ENCODE measurements around the gene RNF4.

Gene RNF4

GRCh38 chr4:2438822-2439718 is 29.8 kb upstream of the RNF4 start:
- no peak for DNase-seq

- DNase-seq = peak; percentile 49
Observed at GRCh38 chr4:2441393-2442174, 27.3 kb upstream of the RNF4 start.

- DNase-seq = no peak
Observed at GRCh38 chr4:2442175-2442993, 26.5 kb upstream of the RNF4 start.

GRCh38 chr4:2443061-2443730 is 25.7 kb upstream of the RNF4 start:
- no peak for DNase-seq

- no peak for DNase-seq
Observed at GRCh38 chr4:2443956-2444740, 24.8 kb upstream of the RNF4 start.

GRCh38 chr4:2445130-2445529 is 23.8 kb upstream of the RNF4 start:
- DNase-seq = no peak

GRCh38 chr4:2445571-2445970 is 23.3 kb upstream of the RNF4 start:
- DNase-seq = no peak

- no peak for DNase-seq
Observed at GRCh38 chr4:2446656-2447564, 22.0 kb upstream of the RNF4 start.

- DNase-seq = no peak
Observed at GRCh38 chr4:2448589-2448988, 20.3 kb upstream of the RNF4 start.

- DNase-seq = no peak
Observed at GRCh38 chr4:2449051-2449450, 19.9 kb upstream of the RNF4 start.

GRCh38 chr4:2449511-2450392 is 19.2 kb upstream of the RNF4 start:
- no peak for DNase-seq

- no peak for DNase-seq
Observed at GRCh38 chr4:2450394-2451035, 18.4 kb upstream of the RNF4 start.

- DNase-seq = no peak
Observed at GRCh38 chr4:2451036-2451520, 17.8 kb upstream of the RNF4 start.

- no peak for DNase-seq
Observed at GRCh38 chr4:2451821-2452785, 16.8 kb upstream of the RNF4 start.

- no peak for DNase-seq
Observed at GRCh38 chr4:2457481-2458295, 11.2 kb upstream of the RNF4 start.
